GM18526 (cell line): ENCODE data around the gene TRIO.

ENCODE experiments used
- POLR2A ChIP-seq: IDR thresholded peaks from 3 replicates; pipeline ENCODE4 v1.6.1; 2011; ENCODE audit not compliant: insufficient read length; ENCODE audit errors: extremely low read depth

TRIO gene

GRCh38 chr5:14226992-14227391 is 83.8 kb downstream of the TRIO start:
- no peak for TF ChIP-seq POLR2A

- no peak for TF ChIP-seq POLR2A
Measured at GRCh38 chr5:14227513-14227912, 84.4 kb downstream of the TRIO start.

GRCh38 chr5:14228219-14228618 is 85.1 kb downstream of the TRIO start:
- TF ChIP-seq POLR2A, result no peak

GRCh38 chr5:14229181-14229580 is 86.0 kb downstream of the TRIO start:
- no peak for TF ChIP-seq POLR2A

GRCh38 chr5:14229734-14230133 is 86.6 kb downstream of the TRIO start:
- TF ChIP-seq POLR2A, result no peak

GRCh38 chr5:14231156-14231555 is 88.0 kb downstream of the TRIO start:
- no peak for TF ChIP-seq POLR2A

GRCh38 chr5:14231890-14232289 is 88.7 kb downstream of the TRIO start:
- no peak for TF ChIP-seq POLR2A

- no peak for TF ChIP-seq POLR2A
Measured at GRCh38 chr5:14234204-14234603, 91.1 kb downstream of the TRIO start.

GRCh38 chr5:14235872-14236271 is 92.7 kb downstream of the TRIO start:
- TF ChIP-seq POLR2A, result no peak

- TF ChIP-seq POLR2A, result no peak
Measured at GRCh38 chr5:14236757-14237156, 93.6 kb downstream of the TRIO start.

GRCh38 chr5:14237317-14238086 is 94.4 kb downstream of the TRIO start:
- TF ChIP-seq POLR2A, result no peak

GRCh38 chr5:14238272-14238671 is 95.1 kb downstream of the TRIO start:
- no peak for TF ChIP-seq POLR2A

- no peak for TF ChIP-seq POLR2A
Measured at GRCh38 chr5:14239404-14239803, 96.3 kb downstream of the TRIO start.

GRCh38 chr5:14239951-14240350 is 96.8 kb downstream of the TRIO start:
- TF ChIP-seq POLR2A, result no peak

- no peak for TF ChIP-seq POLR2A
Measured at GRCh38 chr5:14240359-14240758, 97.2 kb downstream of the TRIO start.

- no peak for TF ChIP-seq POLR2A
Measured at GRCh38 chr5:14241141-14241540, 98.0 kb downstream of the TRIO start.

- TF ChIP-seq POLR2A, result no peak
Measured at GRCh38 chr5:14242447-14242846, 99.3 kb downstream of the TRIO start.
